Measurements from ENCODE around the gene UROC1. TPM values are rescaled to one million over a fixed set of nuclear protein-coding genes. Genes with fewer than 3 reads are reported as not detected.

UROC1 gene
- total RNA-seq, 1 donor from 2014 or later = not detected

DNA sequence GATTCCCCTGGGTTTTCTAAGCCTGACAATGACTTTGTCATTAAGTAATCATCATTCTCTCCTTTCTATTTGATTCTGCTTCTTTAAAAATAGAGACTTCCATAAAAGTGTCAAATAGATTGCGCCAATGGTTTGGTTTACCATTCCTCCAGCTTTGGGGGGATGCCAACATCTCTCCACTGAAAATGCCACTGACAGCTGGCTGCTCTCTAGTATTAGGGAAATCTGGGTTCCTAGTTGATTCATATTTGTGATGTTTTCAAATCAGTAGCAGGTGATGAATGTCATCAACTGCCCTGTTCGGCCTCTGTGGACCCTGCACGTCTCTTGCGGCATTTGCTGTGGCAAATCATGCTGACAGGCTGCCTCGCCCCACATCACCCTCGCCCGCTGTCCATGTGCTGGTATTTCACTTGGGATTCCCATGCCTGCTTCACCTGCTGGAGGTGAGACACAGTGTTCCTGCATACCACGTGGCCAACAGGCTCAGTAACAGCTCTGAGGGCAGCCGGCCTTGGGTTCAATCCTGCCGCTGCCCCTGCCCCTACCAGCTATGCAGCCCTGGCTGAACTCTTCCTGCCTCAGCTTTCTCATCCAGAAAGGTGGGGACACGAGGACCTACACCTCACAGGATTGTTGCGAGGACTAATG lies 70.0 kb downstream of the UROC1 start:
- TF ChIP-seq, protein P1, sequence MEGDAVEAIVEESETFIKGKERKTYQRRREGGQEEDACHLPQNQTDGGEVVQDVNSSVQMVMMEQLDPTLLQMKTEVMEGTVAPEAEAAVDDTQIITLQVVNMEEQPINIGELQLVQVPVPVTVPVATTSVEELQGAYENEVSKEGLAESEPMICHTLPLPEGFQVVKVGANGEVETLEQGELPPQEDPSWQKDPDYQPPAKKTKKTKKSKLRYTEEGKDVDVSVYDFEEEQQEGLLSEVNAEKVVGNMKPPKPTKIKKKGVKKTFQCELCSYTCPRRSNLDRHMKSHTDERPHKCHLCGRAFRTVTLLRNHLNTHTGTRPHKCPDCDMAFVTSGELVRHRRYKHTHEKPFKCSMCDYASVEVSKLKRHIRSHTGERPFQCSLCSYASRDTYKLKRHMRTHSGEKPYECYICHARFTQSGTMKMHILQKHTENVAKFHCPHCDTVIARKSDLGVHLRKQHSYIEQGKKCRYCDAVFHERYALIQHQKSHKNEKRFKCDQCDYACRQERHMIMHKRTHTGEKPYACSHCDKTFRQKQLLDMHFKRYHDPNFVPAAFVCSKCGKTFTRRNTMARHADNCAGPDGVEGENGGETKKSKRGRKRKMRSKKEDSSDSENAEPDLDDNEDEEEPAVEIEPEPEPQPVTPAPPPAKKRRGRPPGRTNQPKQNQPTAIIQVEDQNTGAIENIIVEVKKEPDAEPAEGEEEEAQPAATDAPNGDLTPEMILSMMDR (IDR thresholded peaks at IDR 0.05; ENCODE audit: unreplicated experiment) = no peak
- Mint-ChIP-seq H3K4me1 (no peaks in the 10 kb centered on the region), H3K27me3 (ENCODE audit: low read depth) (no peaks in the 10 kb centered on the region), H3K4me3 (no peak overlapping the region), H3K36me3 (peaks cover 15% of the 10 kb centered on the region), H3K9me3 (no peaks in the 10 kb centered on the region), H3K27ac (no peak overlapping the region)
- no peak for DNase-seq (ENCODE audit: low spot score in 2 of 2, unreplicated experiment in 2 of 2)

DNA sequence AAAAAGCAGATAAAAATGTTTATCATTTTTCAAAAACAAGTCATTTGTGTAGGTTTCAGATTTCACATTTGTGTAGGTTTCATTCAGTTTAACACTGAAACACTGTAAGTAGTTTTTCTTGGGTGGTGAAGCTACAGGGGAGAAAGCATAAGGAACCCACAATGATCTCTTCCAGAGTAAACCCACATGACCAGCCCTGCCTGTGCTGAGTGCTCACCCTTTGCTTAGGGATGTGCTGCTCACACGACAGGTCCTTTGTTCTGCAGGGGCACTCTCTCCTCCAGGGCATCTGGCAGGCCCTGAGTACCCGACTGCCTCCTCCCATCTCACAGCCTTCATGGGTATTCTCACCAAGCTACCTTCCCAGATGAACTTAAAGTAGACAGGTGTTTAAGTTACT lies 70.8 kb downstream of the UROC1 start:
- TF ChIP-seq, protein P1 (IDR thresholded peaks at IDR 0.05; ENCODE audit: unreplicated experiment) = no peak
- Mint-ChIP-seq H3K36me3 (peaks cover 13% of the 10 kb centered on the region), H3K27me3 (ENCODE audit: low read depth) (no peaks in the 10 kb centered on the region), H3K4me1 (no peaks in the 10 kb centered on the region), H3K27ac (no peak overlapping the region), H3K4me3 (no peak overlapping the region), H3K9me3 (no peaks in the 10 kb centered on the region)
- no peak for DNase-seq (ENCODE audit: low spot score in 2 of 2, unreplicated experiment in 2 of 2)

DNA sequence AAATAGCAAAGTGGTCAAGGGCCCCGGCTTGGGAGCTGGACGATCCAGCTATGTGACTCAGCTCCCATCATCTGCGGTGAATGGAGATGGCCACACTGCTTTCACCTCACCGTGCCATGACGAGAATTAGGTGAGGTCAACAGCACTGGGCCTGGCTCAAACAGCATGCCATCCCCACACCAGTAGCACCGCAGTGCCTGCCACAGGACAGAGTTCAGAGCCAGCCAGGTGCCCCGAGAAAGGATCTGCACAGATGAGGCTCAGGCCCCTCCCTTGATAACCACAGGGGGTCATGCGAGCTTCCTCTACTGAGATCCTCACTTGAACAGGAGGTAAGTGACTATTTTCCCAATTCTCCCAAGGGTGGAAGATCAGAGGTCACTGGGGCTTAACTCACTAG lies 71.3 kb downstream of the UROC1 start:
- no peak for DNase-seq (ENCODE audit: low spot score in 2 of 2, unreplicated experiment in 2 of 2)
- Mint-ChIP-seq H3K36me3 (peaks cover 9% of the 10 kb centered on the region), H3K4me1 (no peaks in the 10 kb centered on the region), H3K4me3 (no peak overlapping the region), H3K9me3 (no peaks in the 10 kb centered on the region), H3K27ac (no peak overlapping the region), H3K27me3 (ENCODE audit: low read depth) (no peaks in the 10 kb centered on the region)
- TF ChIP-seq, protein P1 (IDR thresholded peaks at IDR 0.05; ENCODE audit: unreplicated experiment) = no peak

DNA sequence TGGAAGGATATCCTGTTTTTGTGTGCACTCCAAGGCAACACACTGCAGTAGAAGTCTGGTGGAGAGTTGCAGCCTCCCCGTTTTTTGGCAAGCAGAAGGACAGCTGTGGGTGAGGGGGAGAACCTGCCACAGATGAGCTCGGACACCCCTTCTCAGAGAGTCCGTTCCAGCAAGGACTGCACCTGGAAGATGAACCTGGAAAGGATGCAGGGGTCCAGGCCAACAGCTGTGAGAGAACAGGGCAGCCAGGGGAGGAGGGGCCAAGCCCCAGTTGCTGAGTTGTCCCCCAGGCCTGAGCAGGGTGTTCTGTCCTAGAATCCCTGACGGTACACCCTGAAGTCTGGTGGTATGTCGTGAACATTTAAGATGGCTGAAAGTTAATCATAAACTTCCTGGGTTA lies 72.1 kb downstream of the UROC1 start:
- DNase-seq (ENCODE audit: low spot score in 2 of 2, unreplicated experiment in 2 of 2) = peak in 1 of 2 experiments; percentile 30
- no peak overlapping the region for H3K27ac Mint-ChIP-seq

DNA sequence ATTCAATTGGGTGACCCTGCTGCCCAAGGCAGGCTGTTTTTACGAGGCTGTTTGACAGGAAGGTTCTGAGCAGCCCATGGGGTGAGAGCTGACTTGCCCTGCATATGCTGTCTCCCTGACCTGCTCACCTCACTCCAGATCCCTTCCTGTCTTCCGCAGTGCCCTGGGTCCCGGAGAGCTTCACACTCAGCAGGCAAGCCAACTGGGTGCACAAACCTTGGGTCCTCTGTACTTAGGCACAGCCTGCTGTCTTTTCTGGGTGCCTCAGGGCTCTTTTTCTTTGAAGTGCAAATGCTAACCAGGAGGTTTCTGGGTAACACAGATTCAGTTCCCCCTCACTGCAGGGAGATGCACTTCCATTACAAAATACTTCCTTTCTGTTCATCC lies 74.7 kb downstream of the UROC1 start:
- no peaks in the 10 kb centered on the region for H3K27me3 Mint-ChIP-seq (ENCODE audit: low read depth)
- TF ChIP-seq, protein P1 (IDR thresholded peaks at IDR 0.05; ENCODE audit: unreplicated experiment) = no peak
- H3K27ac Mint-ChIP-seq = no peak overlapping the region
- H3K4me3 Mint-ChIP-seq = no peak overlapping the region
- no peaks in the 10 kb centered on the region for H3K9me3 Mint-ChIP-seq
- no peaks in the 10 kb centered on the region for H3K4me1 Mint-ChIP-seq
- H3K36me3 Mint-ChIP-seq = peaks cover 3% of the 10 kb centered on the region
- DNase-seq (ENCODE audit: low spot score in 2 of 2, unreplicated experiment in 2 of 2) = no peak

More for the DNA sequence above, 72.1 kb downstream of the UROC1 start:
- Mint-ChIP-seq H3K4me3 (no peak overlapping the region), H3K9me3 (no peaks in the 10 kb centered on the region), H3K36me3 (peaks cover 2% of the 10 kb centered on the region), H3K4me1 (no peaks in the 10 kb centered on the region), H3K27me3 (ENCODE audit: low read depth) (no peaks in the 10 kb centered on the region)
- TF ChIP-seq, protein P1 (IDR thresholded peaks at IDR 0.05; ENCODE audit: unreplicated experiment) = no peak
